D721Med (cell line): ENCODE measurements around the gene GDF11.
A peak's percentile ranks its signal among the peaks of the same experiment; 100 is the strongest.

Experiments
- DNase-seq: peaks from one replicate; pipeline ENCODE4 v3.0.0; 2011; ENCODE audit warnings: low spot score; ENCODE audit not compliant: insufficient read length
- FAIRE-seq: peaks from 2 replicates; lab custom pipeline; 2011; peaks lifted over from hg19 to GRCh38; lab: Jason Lieb, UNC
- CTCF ChIP-seq: IDR thresholded peaks from 2 replicates; pipeline ENCODE4 v1.5.1; 2012; ENCODE audit warnings: mild to moderate bottlenecking, control low read depth; ENCODE audit not compliant: insufficient read depth; ENCODE audit errors: missing control alignments

The GDF11 gene

GRCh38 chr12:55777856-55778255 is 34.9 kb downstream of the GDF11 start:
- no peak for TF ChIP-seq CTCF
- FAIRE-seq (no peak), DNase-seq (no peak)

DNA sequence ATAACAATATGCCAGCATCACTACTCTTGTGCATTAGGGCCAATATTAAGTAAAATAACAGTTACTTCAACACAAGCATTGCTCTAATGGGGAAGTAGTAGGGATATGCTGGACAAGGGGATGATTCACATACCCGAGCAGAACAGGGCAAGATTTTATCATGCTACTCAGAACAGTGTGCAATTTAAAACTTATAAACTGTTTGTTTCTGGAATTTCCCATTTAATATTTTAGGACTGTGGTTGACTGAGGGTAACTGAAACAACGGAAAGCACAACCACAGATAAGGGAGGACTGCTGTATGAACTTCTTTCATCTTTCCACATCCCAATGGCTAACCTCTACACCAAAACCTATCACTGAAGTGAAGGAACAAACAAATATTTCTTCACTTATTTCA is 37.8 kb downstream of the GDF11 start:
- DNase-seq (no peak), FAIRE-seq (no peak)
- no peak for TF ChIP-seq CTCF

- no peak for TF ChIP-seq CTCF
- DNase-seq (no peak), FAIRE-seq (no peak)
Observed at GRCh38 chr12:55788546-55788945, 45.6 kb downstream of the GDF11 start.

DNA sequence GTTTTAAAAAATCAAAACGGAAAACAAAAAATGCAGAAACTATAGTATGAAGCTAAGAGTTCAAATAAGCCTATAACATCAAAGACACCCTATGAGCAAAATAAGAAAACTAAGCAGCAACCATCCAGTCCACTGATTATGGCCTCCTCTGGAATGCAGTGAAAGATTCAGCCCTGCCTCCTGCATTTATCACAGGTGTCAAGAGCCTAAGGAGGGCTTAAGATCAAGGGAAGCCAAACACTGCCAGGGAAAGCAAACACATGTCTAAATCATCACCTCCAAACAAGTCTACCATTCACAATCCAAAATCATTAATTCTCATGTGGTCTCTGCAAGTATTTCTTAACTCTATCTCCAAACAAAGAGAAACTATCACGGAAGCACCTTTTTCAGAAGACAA is 46.2 kb downstream of the GDF11 start:
- FAIRE-seq = no peak
- TF ChIP-seq CTCF = no peak
- DNase-seq = no peak

DNA sequence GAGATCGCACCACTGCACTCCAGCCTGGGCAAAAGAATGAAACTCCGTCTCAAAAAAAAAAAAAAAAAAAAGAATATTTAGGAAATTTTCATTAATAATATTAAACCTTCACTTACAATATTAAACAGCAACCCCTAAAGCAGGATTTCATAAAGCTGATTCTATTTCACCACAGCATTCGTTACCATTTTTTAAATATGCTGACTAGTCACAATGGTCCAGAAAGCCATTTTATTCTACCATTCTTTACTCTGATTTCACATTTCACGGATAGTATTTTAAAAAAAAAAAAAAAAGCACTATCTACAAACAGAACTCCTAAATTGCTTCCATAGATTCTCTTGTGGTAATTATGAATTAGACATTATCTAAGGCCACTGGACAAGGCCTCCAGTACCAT is 47.0 kb downstream of the GDF11 start:
- no peak for DNase-seq
- no peak for TF ChIP-seq CTCF
- FAIRE-seq = no peak

DNA sequence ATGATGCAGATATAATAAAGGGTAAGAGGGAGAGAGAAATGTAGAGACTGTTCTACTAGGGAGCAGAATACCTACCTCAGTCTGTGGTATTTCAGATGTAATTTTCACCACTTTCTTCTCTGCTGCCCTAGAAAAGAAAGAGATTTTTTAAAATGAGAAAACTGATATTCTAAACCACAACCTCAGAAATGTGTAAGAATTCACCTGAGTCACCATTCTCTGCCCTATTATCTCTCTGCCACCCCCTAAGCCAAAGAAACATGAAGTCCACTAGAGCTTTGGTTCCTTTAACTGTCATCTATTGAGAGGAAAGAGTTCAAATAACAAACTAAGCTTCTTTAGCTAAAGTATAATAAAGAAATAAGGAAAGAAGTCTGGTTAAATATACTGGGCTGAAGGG is 53.0 kb downstream of the GDF11 start:
- FAIRE-seq (no peak), DNase-seq (no peak)
- TF ChIP-seq CTCF = no peak

DNA sequence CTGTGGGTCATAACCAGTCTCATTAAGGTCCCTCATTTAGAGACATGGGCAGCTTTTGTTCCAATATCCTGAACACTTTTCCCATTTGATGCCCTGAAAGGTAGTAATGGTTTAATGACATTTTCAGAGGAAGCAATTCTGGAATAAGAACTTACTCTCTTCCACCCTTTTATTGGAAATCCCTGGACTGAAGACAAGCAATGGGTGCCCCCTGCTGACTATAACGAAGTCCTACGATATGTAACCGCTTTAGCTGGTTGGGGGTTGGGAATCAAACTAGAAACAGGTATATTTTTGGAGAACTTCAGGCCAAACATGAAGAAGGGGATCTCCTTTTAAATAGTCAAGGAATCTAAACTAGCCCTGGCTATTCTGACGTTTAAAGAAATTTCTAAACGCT is 54.1 kb downstream of the GDF11 start:
- no peak for DNase-seq

More for the DNA sequence above, 54.1 kb downstream of the GDF11 start:
- TF ChIP-seq CTCF = peak; percentile 61
- no peak for FAIRE-seq
